HepG2 (cell line): ENCODE data around the gene TIMM17A. TPM values are rescaled to one million over a fixed set of nuclear protein-coding genes. Genes with fewer than 3 reads are reported as not detected.

Experiments
- ATF1 ChIP-seq: IDR thresholded peaks from 2 replicates; pipeline ENCODE4 v1.6.1; 2016; ENCODE audit warnings: mild to moderate bottlenecking, control low read depth
- HNF1B ChIP-seq: sonication (generic); formaldehyde crosslinking; IDR thresholded peaks from 2 replicates; pipeline ENCODE4 v1.5.1; 2020; ENCODE audit warnings: mild to moderate bottlenecking, moderate library complexity, missing genetic modification reagents
- KAT7 ChIP-seq: IDR thresholded peaks from 2 replicates; pipeline ENCODE4 v1.6.1; 2018; ENCODE audit warnings: borderline replicate concordance, missing compliant biosample characterization
- KDM2A ChIP-seq: sonication (generic); formaldehyde crosslinking; IDR thresholded peaks from 2 replicates; pipeline ENCODE4 v1.4.0; 2020; ENCODE audit warnings: low read depth, missing genetic modification reagents, borderline replicate concordance
- NFIB ChIP-seq: sonication (generic); formaldehyde crosslinking; IDR thresholded peaks from 2 replicates; pipeline ENCODE4 v1.9.0; 2021; ENCODE audit warnings: missing genetic modification reagents, mild to moderate bottlenecking, borderline replicate concordance
- NFIC ChIP-seq: IDR thresholded peaks from 2 replicates; pipeline ENCODE4 v1.6.1; 2012; ENCODE audit warnings: mild to moderate bottlenecking, low read length, inconsistent platforms
- POLR2G ChIP-seq: fragments of 200-400 bp; formaldehyde crosslinking; IDR thresholded peaks from 2 replicates; pipeline ENCODE4 v1.6.1; 2018; ENCODE audit warnings: mild to moderate bottlenecking, low read depth, low read length, moderate library complexity
- ZBTB34 ChIP-seq: sonication (generic); formaldehyde crosslinking; IDR thresholded peaks from 2 replicates; pipeline ENCODE4 v1.8.0; 2022; ENCODE audit warnings: mild to moderate bottlenecking, missing genetic modification reagents
- polyA plus RNA-seq, 8 experiments: library from polyadenylated mRNA; depleted of rRNA in 3 of 8; stranded (reverse) in 7 of 8; unstranded in 1 of 8; fragments of >200 nt; fragmentation: Illumina TruSeq in 4 of 8; extraction: Trizol in 4 of 8; gene quantifications; 2 replicates each; pipeline versions ENCODE4 v1.2.1 to v1.2.3, GENCODE V29; 2011 to 2016; ENCODE audit warnings: low read depth in 4 of 8, missing spikeins in 1 of 8, mixed read lengths in 1 of 8; ENCODE audit not compliant: insufficient read depth in 1 of 8
- total RNA-seq, 5 experiments: library from RNA; depleted of rRNA; stranded (reverse); fragments of >200 nt; fragmentation: Illumina TruSeq; extraction: Trizol; gene quantifications; 2 replicates each; pipeline ENCODE4 v1.2.3, GENCODE V29; 2016; ENCODE audit warnings: low read depth in 1 of 5
- TF ChIP-seq, protein P1 (sequence below): sonication (generic); formaldehyde crosslinking; IDR thresholded peaks from 2 replicates; pipeline ENCODE4 v1.4.0; 2020; ENCODE audit warnings: mild to moderate bottlenecking, missing genetic modification reagents
- TF ChIP-seq, protein P2 (sequence below): sonication (generic); formaldehyde crosslinking; IDR thresholded peaks from 2 replicates; pipeline ENCODE4 v1.4.0; 2020; ENCODE audit warnings: missing genetic modification reagents, borderline replicate concordance
- TF ChIP-seq, protein P3 (sequence below): IDR thresholded peaks from 2 replicates; pipeline ENCODE4 v1.4.0; 2020; ENCODE audit warnings: mild to moderate bottlenecking, missing genetic modification reagents

Gene TIMM17A
- total and polyA plus RNA-seq, 2 of the 13 experiments (the other 11 are each of a cell fraction or from before 2014, with no cell fraction given), result 50.8 to 97.8 TPM

DNA sequence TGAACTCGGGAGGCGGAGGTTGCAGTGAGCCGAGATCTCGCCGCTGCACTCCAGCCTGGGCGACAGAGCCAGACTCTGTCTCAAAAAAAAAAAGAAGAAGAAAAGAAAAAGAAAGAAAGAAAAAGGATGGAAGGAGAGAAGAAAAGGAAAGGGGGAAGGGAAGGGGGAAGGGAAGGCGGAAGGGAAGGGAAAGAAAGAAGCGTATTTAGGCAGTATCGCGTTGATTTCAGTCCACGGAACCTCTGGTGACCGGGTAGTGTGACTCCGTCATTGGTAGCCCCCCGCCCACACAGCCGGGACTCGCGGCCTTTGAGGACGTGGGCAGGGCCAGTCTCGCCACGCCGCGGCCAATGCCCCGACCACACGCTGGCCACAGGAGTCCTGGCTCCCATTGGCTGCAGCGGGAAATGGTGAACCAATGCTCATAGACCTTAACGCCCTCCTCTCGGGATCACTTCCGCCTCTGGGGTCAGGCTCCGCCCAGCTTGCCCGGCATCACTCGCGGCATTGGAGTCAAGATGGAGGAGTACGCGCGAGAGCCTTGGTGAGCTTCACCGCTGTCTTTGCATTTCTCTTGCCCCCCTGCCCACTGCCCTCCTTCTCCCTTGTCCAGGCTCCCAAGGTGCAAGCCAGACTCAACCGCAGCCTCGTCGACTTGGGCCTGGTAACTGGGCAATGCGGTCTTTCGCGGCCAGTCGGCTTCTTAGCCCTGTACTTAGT lies at the start of gene TIMM17A (continued):
- TF ChIP-seq, protein P1, sequence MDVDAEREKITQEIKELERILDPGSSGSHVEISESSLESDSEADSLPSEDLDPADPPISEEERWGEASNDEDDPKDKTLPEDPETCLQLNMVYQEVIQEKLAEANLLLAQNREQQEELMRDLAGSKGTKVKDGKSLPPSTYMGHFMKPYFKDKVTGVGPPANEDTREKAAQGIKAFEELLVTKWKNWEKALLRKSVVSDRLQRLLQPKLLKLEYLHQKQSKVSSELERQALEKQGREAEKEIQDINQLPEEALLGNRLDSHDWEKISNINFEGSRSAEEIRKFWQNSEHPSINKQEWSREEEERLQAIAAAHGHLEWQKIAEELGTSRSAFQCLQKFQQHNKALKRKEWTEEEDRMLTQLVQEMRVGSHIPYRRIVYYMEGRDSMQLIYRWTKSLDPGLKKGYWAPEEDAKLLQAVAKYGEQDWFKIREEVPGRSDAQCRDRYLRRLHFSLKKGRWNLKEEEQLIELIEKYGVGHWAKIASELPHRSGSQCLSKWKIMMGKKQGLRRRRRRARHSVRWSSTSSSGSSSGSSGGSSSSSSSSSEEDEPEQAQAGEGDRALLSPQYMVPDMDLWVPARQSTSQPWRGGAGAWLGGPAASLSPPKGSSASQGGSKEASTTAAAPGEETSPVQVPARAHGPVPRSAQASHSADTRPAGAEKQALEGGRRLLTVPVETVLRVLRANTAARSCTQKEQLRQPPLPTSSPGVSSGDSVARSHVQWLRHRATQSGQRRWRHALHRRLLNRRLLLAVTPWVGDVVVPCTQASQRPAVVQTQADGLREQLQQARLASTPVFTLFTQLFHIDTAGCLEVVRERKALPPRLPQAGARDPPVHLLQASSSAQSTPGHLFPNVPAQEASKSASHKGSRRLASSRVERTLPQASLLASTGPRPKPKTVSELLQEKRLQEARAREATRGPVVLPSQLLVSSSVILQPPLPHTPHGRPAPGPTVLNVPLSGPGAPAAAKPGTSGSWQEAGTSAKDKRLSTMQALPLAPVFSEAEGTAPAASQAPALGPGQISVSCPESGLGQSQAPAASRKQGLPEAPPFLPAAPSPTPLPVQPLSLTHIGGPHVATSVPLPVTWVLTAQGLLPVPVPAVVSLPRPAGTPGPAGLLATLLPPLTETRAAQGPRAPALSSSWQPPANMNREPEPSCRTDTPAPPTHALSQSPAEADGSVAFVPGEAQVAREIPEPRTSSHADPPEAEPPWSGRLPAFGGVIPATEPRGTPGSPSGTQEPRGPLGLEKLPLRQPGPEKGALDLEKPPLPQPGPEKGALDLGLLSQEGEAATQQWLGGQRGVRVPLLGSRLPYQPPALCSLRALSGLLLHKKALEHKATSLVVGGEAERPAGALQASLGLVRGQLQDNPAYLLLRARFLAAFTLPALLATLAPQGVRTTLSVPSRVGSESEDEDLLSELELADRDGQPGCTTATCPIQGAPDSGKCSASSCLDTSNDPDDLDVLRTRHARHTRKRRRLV (CRISPR knock-in tag), result peak; percentile 83
- TF ChIP-seq HNF1B (CRISPR knock-in tag) (peak; percentile 66; the same call in 1 of the 2 replicates), ATF1 (CRISPR knock-in tag) (no peak), NFIC (no peak), ZBTB34 (CRISPR knock-in tag) (no peak), KAT7 (CRISPR knock-in tag) (peak; percentile 77), NFIB (CRISPR knock-in tag) (no peak), POLR2G (peak; percentile 96), KDM2A (peak; percentile 73)
- TF ChIP-seq, protein P2, sequence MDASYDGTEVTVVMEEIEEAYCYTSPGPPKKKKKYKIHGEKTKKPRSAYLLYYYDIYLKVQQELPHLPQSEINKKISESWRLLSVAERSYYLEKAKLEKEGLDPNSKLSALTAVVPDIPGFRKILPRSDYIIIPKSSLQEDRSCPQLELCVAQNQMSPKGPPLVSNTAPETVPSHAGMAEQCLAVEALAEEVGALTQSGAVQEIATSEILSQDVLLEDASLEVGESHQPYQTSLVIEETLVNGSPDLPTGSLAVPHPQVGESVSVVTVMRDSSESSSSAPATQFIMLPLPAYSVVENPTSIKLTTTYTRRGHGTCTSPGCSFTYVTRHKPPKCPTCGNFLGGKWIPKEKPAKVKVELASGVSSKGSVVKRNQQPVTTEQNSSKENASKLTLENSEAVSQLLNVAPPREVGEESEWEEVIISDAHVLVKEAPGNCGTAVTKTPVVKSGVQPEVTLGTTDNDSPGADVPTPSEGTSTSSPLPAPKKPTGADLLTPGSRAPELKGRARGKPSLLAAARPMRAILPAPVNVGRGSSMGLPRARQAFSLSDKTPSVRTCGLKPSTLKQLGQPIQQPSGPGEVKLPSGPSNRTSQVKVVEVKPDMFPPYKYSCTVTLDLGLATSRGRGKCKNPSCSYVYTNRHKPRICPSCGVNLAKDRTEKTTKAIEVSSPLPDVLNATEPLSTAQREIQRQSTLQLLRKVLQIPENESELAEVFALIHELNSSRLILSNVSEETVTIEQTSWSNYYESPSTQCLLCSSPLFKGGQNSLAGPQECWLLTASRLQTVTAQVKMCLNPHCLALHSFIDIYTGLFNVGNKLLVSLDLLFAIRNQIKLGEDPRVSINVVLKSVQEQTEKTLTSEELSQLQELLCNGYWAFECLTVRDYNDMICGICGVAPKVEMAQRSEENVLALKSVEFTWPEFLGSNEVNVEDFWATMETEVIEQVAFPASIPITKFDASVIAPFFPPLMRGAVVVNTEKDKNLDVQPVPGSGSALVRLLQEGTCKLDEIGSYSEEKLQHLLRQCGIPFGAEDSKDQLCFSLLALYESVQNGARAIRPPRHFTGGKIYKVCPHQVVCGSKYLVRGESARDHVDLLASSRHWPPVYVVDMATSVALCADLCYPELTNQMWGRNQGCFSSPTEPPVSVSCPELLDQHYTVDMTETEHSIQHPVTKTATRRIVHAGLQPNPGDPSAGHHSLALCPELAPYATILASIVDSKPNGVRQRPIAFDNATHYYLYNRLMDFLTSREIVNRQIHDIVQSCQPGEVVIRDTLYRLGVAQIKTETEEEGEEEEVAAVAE (CRISPR knock-in tag), result peak; percentile 93
- TF ChIP-seq, protein P3, sequence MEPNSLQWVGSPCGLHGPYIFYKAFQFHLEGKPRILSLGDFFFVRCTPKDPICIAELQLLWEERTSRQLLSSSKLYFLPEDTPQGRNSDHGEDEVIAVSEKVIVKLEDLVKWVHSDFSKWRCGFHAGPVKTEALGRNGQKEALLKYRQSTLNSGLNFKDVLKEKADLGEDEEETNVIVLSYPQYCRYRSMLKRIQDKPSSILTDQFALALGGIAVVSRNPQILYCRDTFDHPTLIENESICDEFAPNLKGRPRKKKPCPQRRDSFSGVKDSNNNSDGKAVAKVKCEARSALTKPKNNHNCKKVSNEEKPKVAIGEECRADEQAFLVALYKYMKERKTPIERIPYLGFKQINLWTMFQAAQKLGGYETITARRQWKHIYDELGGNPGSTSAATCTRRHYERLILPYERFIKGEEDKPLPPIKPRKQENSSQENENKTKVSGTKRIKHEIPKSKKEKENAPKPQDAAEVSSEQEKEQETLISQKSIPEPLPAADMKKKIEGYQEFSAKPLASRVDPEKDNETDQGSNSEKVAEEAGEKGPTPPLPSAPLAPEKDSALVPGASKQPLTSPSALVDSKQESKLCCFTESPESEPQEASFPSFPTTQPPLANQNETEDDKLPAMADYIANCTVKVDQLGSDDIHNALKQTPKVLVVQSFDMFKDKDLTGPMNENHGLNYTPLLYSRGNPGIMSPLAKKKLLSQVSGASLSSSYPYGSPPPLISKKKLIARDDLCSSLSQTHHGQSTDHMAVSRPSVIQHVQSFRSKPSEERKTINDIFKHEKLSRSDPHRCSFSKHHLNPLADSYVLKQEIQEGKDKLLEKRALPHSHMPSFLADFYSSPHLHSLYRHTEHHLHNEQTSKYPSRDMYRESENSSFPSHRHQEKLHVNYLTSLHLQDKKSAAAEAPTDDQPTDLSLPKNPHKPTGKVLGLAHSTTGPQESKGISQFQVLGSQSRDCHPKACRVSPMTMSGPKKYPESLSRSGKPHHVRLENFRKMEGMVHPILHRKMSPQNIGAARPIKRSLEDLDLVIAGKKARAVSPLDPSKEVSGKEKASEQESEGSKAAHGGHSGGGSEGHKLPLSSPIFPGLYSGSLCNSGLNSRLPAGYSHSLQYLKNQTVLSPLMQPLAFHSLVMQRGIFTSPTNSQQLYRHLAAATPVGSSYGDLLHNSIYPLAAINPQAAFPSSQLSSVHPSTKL, result peak; percentile 75
